NCI-H748 (cell line): ENCODE measurements around the gene WNK3.

ENCODE experiments used
- DNase-seq: peaks from one replicate; lab custom pipeline; 2025; ENCODE audit not compliant: unreplicated experiment; lab: John Stamatoyannopoulos, UW

WNK3 gene

GRCh38 chrX:54171527-54172250, 186.2 kb downstream of the WNK3 start:
- DNase-seq = no peak

GRCh38 chrX:54171091-54171490, 186.8 kb downstream of the WNK3 start:
- no peak for DNase-seq

- DNase-seq = peak; percentile 45
These were observed 190.9 kb downstream of the WNK3 start for GRCh38 chrX:54166915-54167314.

GRCh38 chrX:54157561-54157960, 200.3 kb downstream of the WNK3 start:
- no peak for DNase-seq
